H1 (cell line): ENCODE data around the gene DXO. TPM values are rescaled to one million over a fixed set of nuclear protein-coding genes. Genes with fewer than 3 reads are reported as not detected.
"Not testable (repeated sequence)": the region's sequence is repeated elsewhere in the genome, so short reads cannot be mapped to it uniquely, and the experiment has no call there.

Source experiments
- CTCF ChIA-PET: fragments of 300-600 bp; sonication (Branson Sonifier 250); formaldehyde crosslinking; loops from one replicate; lab custom pipeline; 2021; ENCODE audit not compliant: partially characterized antibody; lab: Charles Lee
- POLR2A ChIA-PET: fragments of 300-600 bp; sonication (Branson Sonifier 250); formaldehyde crosslinking; loops from one replicate; lab custom pipeline; 2021; ENCODE audit warnings: inconsistent platforms; ENCODE audit not compliant: partially characterized antibody; lab: Charles Lee
- DNase-seq, 2 experiments: peaks; one replicate each; pipeline versions ENCODE4 v3.0.0 to v3.0.0-alpha.2; 2010 to 2022; ENCODE audit warnings: low spot score in 2 of 2, low read depth in 1 of 2, mixed read lengths in 1 of 2
- FAIRE-seq: peaks from 2 replicates; lab custom pipeline; 2011; peaks lifted over from hg19 to GRCh38; lab: Jason Lieb, UNC
- H2AFZ ChIP-seq: 2 replicates; pipeline ENCODE4 v1.8.1; 2012; ENCODE audit warnings: low read length, inconsistent platforms
- H2AK5ac ChIP-seq: 2 replicates; pipeline ENCODE4 v1.6.1; 2013; ENCODE audit warnings: low read depth, low read length
- H2BK120ac ChIP-seq: replicated peaks from 2 replicates; pipeline ENCODE3; 2013; ENCODE audit warnings: low read depth, low read length, inconsistent platforms
- H2BK12ac ChIP-seq: 2 replicates; pipeline ENCODE4 v1.6.1; 2013; ENCODE audit warnings: low read depth, low read length
- H2BK15ac ChIP-seq: 2 replicates; pipeline ENCODE4 v1.6.1; 2013; ENCODE audit warnings: low read length
- H2BK20ac ChIP-seq: 2 replicates; pipeline ENCODE4 v1.6.1; 2013; ENCODE audit warnings: low read length
- H2BK5ac ChIP-seq: 2 replicates; pipeline ENCODE4 v1.6.1; 2013; ENCODE audit warnings: low read depth, low read length
- H3K14ac ChIP-seq: 2 replicates; pipeline ENCODE4 v1.6.1; 2013; ENCODE audit warnings: inconsistent platforms; ENCODE audit not compliant: insufficient read length
- H3K18ac ChIP-seq: 2 replicates; pipeline ENCODE4 v1.6.1; 2013; ENCODE audit warnings: low read length; ENCODE audit errors: extremely low read depth
- H3K23ac ChIP-seq: 2 replicates; pipeline ENCODE4 v1.6.1; 2013; ENCODE audit warnings: inconsistent platforms; ENCODE audit not compliant: insufficient read length
- H3K23me2 ChIP-seq: 2 replicates; pipeline ENCODE4 v1.6.1; 2013; ENCODE audit warnings: low read depth, low read length
- H3K27ac ChIP-seq: 2 replicates; pipeline ENCODE4 v1.6.1; 2011; ENCODE audit warnings: low read depth, low read length, inconsistent platforms
- H3K27me3 ChIP-seq, 4 experiments: replicated peaks in 1 of 4; 1 replicate in 1 of 4; 2 replicates in 3 of 4; pipeline versions ENCODE4 v1.6.1 to v1.8.1; 2011 to 2013; ENCODE audit warnings: low read length in 3 of 4, mild to moderate bottlenecking in 3 of 4, inconsistent platforms in 2 of 4, mixed read lengths in 2 of 4, moderate library complexity in 1 of 4; ENCODE audit not compliant: control insufficient read depth in 3 of 4, insufficient read depth in 3 of 4; ENCODE audit errors: extremely low read depth in 1 of 4
- H3K36me3 ChIP-seq, 4 experiments: 2 replicates each; pipeline versions ENCODE4 v1.6.1 to v1.8.1; 2011 to 2013; ENCODE audit warnings: mild to moderate bottlenecking in 4 of 4, low read length in 3 of 4, moderate library complexity in 2 of 4, control low read depth in 1 of 4, inconsistent platforms in 1 of 4; ENCODE audit not compliant: insufficient read depth in 4 of 4, control insufficient read depth in 2 of 4
- H3K4ac ChIP-seq: replicated peaks from 2 replicates; pipeline ENCODE3; 2013; ENCODE audit warnings: low read length, low read depth, mixed read lengths, inconsistent platforms; ENCODE audit not compliant: insufficient read length
- H3K4me1 ChIP-seq, 4 experiments: replicated peaks in 1 of 4; 1 replicate in 1 of 4; 2 replicates in 3 of 4; pipeline versions ENCODE4 v1.6.1 to v1.8.1; 2011 to 2013; ENCODE audit warnings: low read length in 3 of 4, inconsistent platforms in 2 of 4, mixed read lengths in 1 of 4; ENCODE audit not compliant: insufficient read depth in 4 of 4, control insufficient read depth in 3 of 4
- H3K4me2 ChIP-seq, 2 experiments: 2 replicates each; pipeline versions ENCODE4 v1.6.1 to v1.8.1; 2011 to 2013; ENCODE audit warnings: low read depth in 2 of 2, low read length in 2 of 2, control low read depth in 1 of 2, inconsistent platforms in 1 of 2, mild to moderate bottlenecking in 1 of 2; ENCODE audit not compliant: insufficient read depth in 1 of 2
- H3K4me3 ChIP-seq, 4 experiments: fragments of 200-600, 300-600 bp in 1 of 4; sonication (generic), shearing (Covaris generic), sonication (Bioruptor Twin) in 1 of 4; 2 replicates each; pipeline versions ENCODE4 v1.5.1 to v1.8.1; 2011 to 2016; ENCODE audit warnings: low read length in 4 of 4, low read depth in 3 of 4, control low read depth in 2 of 4, inconsistent platforms in 2 of 4, mild to moderate bottlenecking in 2 of 4, mixed read lengths in 1 of 4, moderate library complexity in 1 of 4; ENCODE audit not compliant: insufficient read depth in 2 of 4; ENCODE audit errors: extremely low read depth in 1 of 4
- H3K56ac ChIP-seq: replicated peaks from 2 replicates; pipeline ENCODE3; 2013; ENCODE audit warnings: low read depth, mild to moderate bottlenecking, mixed read lengths, low read length, inconsistent platforms; ENCODE audit not compliant: insufficient read length
- H3K79me1 ChIP-seq: 2 replicates; pipeline ENCODE4 v1.6.1; 2013; ENCODE audit warnings: low read depth, low read length, control low read depth
- H3K79me2 ChIP-seq, 2 experiments: 2 replicates each; pipeline versions ENCODE4 v1.6.1 to v1.8.1; 2012 to 2013; ENCODE audit warnings: low read length in 2 of 2, mild to moderate bottlenecking in 2 of 2, inconsistent platforms in 1 of 2; ENCODE audit not compliant: insufficient read depth in 2 of 2, control insufficient read depth in 1 of 2
- H3K9ac ChIP-seq, 4 experiments: replicated peaks in 1 of 4; 1 replicate in 1 of 4; 2 replicates in 3 of 4; pipeline versions ENCODE4 v1.6.1 to v1.8.1; 2011 to 2013; ENCODE audit warnings: low read depth in 3 of 4, low read length in 3 of 4, control low read depth in 2 of 4, mild to moderate bottlenecking in 2 of 4, moderate library complexity in 2 of 4, inconsistent platforms in 1 of 4; ENCODE audit errors: extremely low read depth in 1 of 4
- H3K9me3 ChIP-seq, 2 experiments: 2 replicates each; pipeline versions ENCODE4 v1.6.1 to v1.8.1; 2012 to 2013; ENCODE audit warnings: mild to moderate bottlenecking in 2 of 2, moderate library complexity in 2 of 2, control low read depth in 1 of 2, inconsistent platforms in 1 of 2, low read depth in 1 of 2, low read length in 1 of 2, mixed read lengths in 1 of 2; ENCODE audit not compliant: insufficient read depth in 2 of 2
- H4K20me1 ChIP-seq, 2 experiments: replicated peaks in 1 of 2; 2 replicates each; pipeline versions ENCODE3 to v1.8.1; 2011 to 2013; ENCODE audit warnings: inconsistent platforms in 2 of 2, low read length in 2 of 2, mild to moderate bottlenecking in 1 of 2; ENCODE audit not compliant: insufficient read depth in 2 of 2, control insufficient read depth in 1 of 2
- H4K5ac ChIP-seq: 2 replicates; pipeline ENCODE4 v1.6.1; 2013; ENCODE audit warnings: low read length, low read depth, mixed read lengths, inconsistent platforms; ENCODE audit not compliant: insufficient read length
- H4K8ac ChIP-seq: 2 replicates; pipeline ENCODE4 v1.8.0; 2013; ENCODE audit warnings: mild to moderate bottlenecking, moderate library complexity, low read length, inconsistent platforms; ENCODE audit not compliant: insufficient read depth; ENCODE audit errors: extremely low read depth
- H4K91ac ChIP-seq: replicated peaks from 2 replicates; pipeline ENCODE3; 2013; ENCODE audit warnings: low read length, mixed read lengths, inconsistent platforms; ENCODE audit not compliant: insufficient read length
- WGBS, 2 experiments: shearing (Covaris generic) in 1 of 2; methylation state at CpG; one replicate each; pipeline versions ENCODE4 v1.1.6 to v1.1.7; 2013 to 2015; ENCODE audit warnings: low lambda C conversion rate in 2 of 2, mixed read lengths in 2 of 2, inconsistent platforms in 1 of 2, low coverage in 1 of 2, missing lambda C conversion rate in 1 of 2; ENCODE audit not compliant: insufficient replicate concordance in 2 of 2, insufficient coverage in 1 of 2, insufficient read length in 1 of 2; ENCODE audit errors: extremely low coverage in 1 of 2, missing lambda C conversion rate in 1 of 2; 5-methylcytosine and 5-hydroxymethylcytosine counted together
- polyA plus RNA-seq, 7 experiments: library from polyadenylated mRNA; depleted of rRNA in 3 of 7; stranded (reverse) in 5 of 7; unstranded in 2 of 7; fragments of >200 nt in 5 of 7; fragments of 200-250 nt in 2 of 7; gene quantifications; 1 replicate in 5 of 7; 2 replicates in 1 of 7; 4 replicates in 1 of 7; pipeline versions ENCODE4 v1.2.1 to v1.2.3, GENCODE V29; 2011 to 2013; ENCODE audit warnings: missing spikeins in 2 of 7, mixed read lengths in 2 of 7
- total RNA-seq: library from RNA; stranded (reverse); fragmentation: NEBNext Ultra II Directional; extraction: Animal tissue kit (Norgen Biotek cat#: 25700); gene quantifications from 2 replicates; pipeline ENCODE4 v1.2.1, GENCODE V29; 2021

DXO gene
- total and polyA plus RNA-seq, 2 of the 8 experiments (the other 6 are each of a cell fraction or from before 2014, with no cell fraction given): 14.7 to 23.9 TPM

DNA sequence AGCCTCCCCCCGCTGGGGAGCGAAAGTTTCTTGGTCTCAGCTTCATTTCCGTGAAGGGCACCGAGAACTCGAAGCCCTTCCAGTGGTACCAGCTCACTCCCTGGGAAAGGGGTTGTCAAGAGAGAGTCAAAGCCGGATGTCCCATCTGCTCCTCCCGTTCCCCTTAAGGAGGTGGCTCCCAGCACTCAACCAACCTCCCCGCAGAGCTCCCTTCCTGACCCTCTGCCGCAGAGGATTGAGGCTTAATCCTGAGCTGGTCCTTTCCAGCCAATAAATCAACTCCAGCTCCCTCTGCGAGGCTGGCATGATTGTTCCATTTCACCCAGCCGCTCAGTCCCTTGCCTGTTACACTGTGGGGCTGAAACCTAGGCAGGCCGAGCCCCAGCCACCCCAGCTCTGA is 36.7 kb upstream of the DXO start:
- H3K56ac ChIP-seq, H4K5ac ChIP-seq, H3K9me3 ChIP-seq, H2BK12ac ChIP-seq, H3K9ac ChIP-seq, FAIRE-seq, H3K4me2 ChIP-seq, H2AK5ac ChIP-seq, H2BK120ac ChIP-seq, H3K23ac ChIP-seq, H3K79me2 ChIP-seq, H4K8ac ChIP-seq, H4K20me1 ChIP-seq, H2BK5ac ChIP-seq, H3K27me3 ChIP-seq, H4K91ac ChIP-seq, H3K14ac ChIP-seq, H3K4ac ChIP-seq, H2BK20ac ChIP-seq, H3K23me2 ChIP-seq, H3K27ac ChIP-seq, DNase-seq, H3K79me1 ChIP-seq, H2BK15ac ChIP-seq, H3K4me1 ChIP-seq, CTCF ChIA-PET, H3K18ac ChIP-seq, H2AFZ ChIP-seq, H3K36me3 ChIP-seq, H3K4me3 ChIP-seq, POLR2A ChIA-PET: not testable (repeated sequence)
- WGBS, 2 experiments: no CpG with 5 or more reads among the region's 12 CpGs

- H4K5ac ChIP-seq, H3K23ac ChIP-seq, H2BK12ac ChIP-seq, H3K18ac ChIP-seq, POLR2A ChIA-PET, H2AK5ac ChIP-seq, H2BK20ac ChIP-seq, H3K4ac ChIP-seq, H3K56ac ChIP-seq, FAIRE-seq, H3K4me1 ChIP-seq, H4K91ac ChIP-seq, H3K9me3 ChIP-seq, H4K8ac ChIP-seq, CTCF ChIA-PET, H3K27me3 ChIP-seq, DNase-seq, H3K23me2 ChIP-seq, H3K36me3 ChIP-seq, H3K27ac ChIP-seq, H4K20me1 ChIP-seq, H3K9ac ChIP-seq, H3K4me2 ChIP-seq, H2BK15ac ChIP-seq, H2BK120ac ChIP-seq, H2AFZ ChIP-seq, H3K79me2 ChIP-seq, H3K14ac ChIP-seq, H2BK5ac ChIP-seq, H3K79me1 ChIP-seq, H3K4me3 ChIP-seq: not testable (repeated sequence)
- WGBS, 2 experiments: no CpG with 5 or more reads among the region's 24 CpGs
These were observed 36.1 kb upstream of the DXO start for GRCh38 chr6:32008037-32008436.
